Loucy (cell line): ENCODE data around the gene CD82.

Experiments used
- CTCF ChIP-seq: fragments of 200-600 bp; sonication (generic); conservative IDR thresholded peaks from 2 replicates; pipeline ENCODE4 v1.5.1; 2014; ENCODE audit warnings: mild to moderate bottlenecking, antibody characterized with exemption, low read length
- EZH2phosphoT487 ChIP-seq: fragments of 200-600 bp; IDR thresholded peaks from 2 replicates; pipeline ENCODE4 v1.6.1; 2018; ENCODE audit warnings: antibody characterized with exemption, mild to moderate bottlenecking, moderate library complexity, borderline replicate concordance

DNA sequence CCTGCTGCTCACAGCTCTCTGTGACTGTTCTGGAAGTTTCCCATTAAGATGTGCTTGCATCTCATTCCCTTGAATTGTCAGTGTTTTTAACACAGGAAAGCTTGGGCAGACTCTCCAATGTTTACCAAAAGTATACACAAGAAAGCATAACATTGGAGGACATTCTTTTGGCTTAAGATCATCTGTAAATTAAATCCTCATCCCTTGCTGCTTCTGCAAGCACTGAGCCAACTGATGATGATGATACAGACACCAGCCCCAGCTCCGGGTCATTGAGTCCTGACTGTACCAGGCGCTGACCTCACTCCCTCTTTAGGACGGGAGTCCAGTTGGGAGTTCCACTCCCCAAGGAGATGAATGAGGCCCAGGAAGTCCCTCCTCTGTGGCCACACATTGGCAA, 23.8 kb downstream of the CD82 start:
- TF ChIP-seq CTCF (no peak), EZH2phosphoT487 (no peak)
